ENCODE data around the gene NOL7. TPM values are rescaled to one million over a fixed set of nuclear protein-coding genes. Genes with fewer than 3 reads are reported as not detected.
A peak's percentile ranks its signal among the peaks of the same experiment; 100 is the strongest.

Gene NOL7
- total and polyA plus RNA-seq, 9 of the 15 experiments (the other 6 are each of a cell fraction or from before 2014, with no cell fraction given): 19.4 to 235 (median 157) TPM

DNA sequence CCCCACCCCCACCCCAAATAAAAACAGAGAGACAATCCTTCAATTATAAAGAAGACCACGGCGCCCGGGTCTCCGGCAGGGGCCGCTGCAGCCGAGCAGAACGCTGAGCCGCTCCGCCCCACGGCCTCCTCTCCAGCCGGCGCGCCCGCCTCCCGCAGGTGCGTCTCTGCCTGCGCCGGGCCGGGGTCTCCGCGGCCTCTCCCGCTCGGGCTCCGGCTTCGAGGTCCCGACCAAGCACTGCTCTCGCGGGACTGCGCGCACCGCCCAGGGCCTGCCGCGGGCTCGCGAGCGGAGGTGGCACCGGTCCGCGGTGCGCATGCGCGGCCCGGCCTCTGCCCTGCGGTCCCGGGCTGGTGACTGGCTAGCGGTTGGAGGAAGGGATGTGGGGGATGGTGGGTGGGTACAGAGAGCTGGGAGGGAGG, 41.0 kb upstream of the NOL7 start (continued):
- no peak for TF ChIP-seq ZNF830 (CRISPR knock-in tag; IDR thresholded peaks at IDR 0.05)
- no peak for TF ChIP-seq ZNF639 (CRISPR knock-in tag; conservative IDR thresholded peaks at IDR 0.05 in 1 of 2, IDR thresholded peaks at IDR 0.05 in 1 of 2)
- TF ChIP-seq SMARCC2 (IDR thresholded peaks at IDR 0.05; ENCODE audit: low read depth): no peak
- TF ChIP-seq E2F8 (IDR thresholded peaks at IDR 0.05; ENCODE audit: low read depth, partially characterized antibody): no peak
- TF ChIP-seq KDM2B (CRISPR knock-in tag; IDR thresholded peaks at IDR 0.05): no peak
- TF ChIP-seq ZNF232 (CRISPR knock-in tag; IDR thresholded peaks at IDR 0.05): no peak
- TF ChIP-seq MYNN (IDR thresholded peaks at IDR 0.05): 0 out of 2 replicates have a peak, but pooled peaks have one; percentile 26
- no peak for TF ChIP-seq MYNN (CRISPR knock-in tag; IDR thresholded peaks at IDR 0.05)
- peak; percentile 32 for TF ChIP-seq SMC3 (conservative IDR thresholded peaks at IDR 0.05; ENCODE audit: insufficient read depth, low read depth, low read length)
- TF ChIP-seq NR2F6 (CRISPR knock-in tag; IDR thresholded peaks at IDR 0.05): no peak
- TF ChIP-seq XRCC4 (IDR thresholded peaks at IDR 0.05; ENCODE audit: extremely low read depth, insufficient read depth, insufficient read length): no peak
- no peak for TF ChIP-seq MXD1 (CRISPR knock-in tag; IDR thresholded peaks at IDR 0.05; ENCODE audit: borderline replicate concordance, poor library complexity, severe bottlenecking)
- no peak for TF ChIP-seq ZNF586 (CRISPR knock-in tag; conservative IDR thresholded peaks at IDR 0.05)
- TF ChIP-seq BHLHE40 (IDR thresholded peaks at IDR 0.05; ENCODE audit: low read length): no peak; the same call in 1 of the 2 replicates
- TF ChIP-seq IRF2 (CRISPR knock-in tag; IDR thresholded peaks at IDR 0.05): no peak
- TF ChIP-seq, protein P1, sequence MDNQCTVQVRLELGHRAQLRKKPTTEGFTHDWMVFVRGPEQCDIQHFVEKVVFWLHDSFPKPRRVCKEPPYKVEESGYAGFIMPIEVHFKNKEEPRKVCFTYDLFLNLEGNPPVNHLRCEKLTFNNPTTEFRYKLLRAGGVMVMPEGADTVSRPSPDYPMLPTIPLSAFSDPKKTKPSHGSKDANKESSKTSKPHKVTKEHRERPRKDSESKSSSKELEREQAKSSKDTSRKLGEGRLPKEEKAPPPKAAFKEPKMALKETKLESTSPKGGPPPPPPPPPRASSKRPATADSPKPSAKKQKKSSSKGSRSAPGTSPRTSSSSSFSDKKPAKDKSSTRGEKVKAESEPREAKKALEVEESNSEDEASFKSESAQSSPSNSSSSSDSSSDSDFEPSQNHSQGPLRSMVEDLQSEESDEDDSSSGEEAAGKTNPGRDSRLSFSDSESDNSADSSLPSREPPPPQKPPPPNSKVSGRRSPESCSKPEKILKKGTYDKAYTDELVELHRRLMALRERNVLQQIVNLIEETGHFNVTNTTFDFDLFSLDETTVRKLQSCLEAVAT (IDR thresholded peaks at IDR 0.05): no peak
- TF ChIP-seq SIRT6 (IDR thresholded peaks at IDR 0.05; ENCODE audit: low read depth, low read length): no peak
- TF ChIP-seq MEF2A (IDR thresholded peaks at IDR 0.05; ENCODE audit: control insufficient read depth, low read depth, low read length): no peak
- TF ChIP-seq ZNF24 (IDR thresholded peaks at IDR 0.05): no peak
